ENCODE results near the gene GULP1. TPM values are rescaled to one million over a fixed set of nuclear protein-coding genes. Genes with fewer than 3 reads are reported as not detected.

Gene GULP1
- total RNA-seq, 1 donor from 2014 or later: 30.0 TPM

- H3K4me3 ChIP-seq (ENCODE audit: low read depth, low read length): no peak overlapping the region
- no peak for FAIRE-seq
- no peak for DNase-seq (ENCODE audit: low read depth)
- H3K27me3 ChIP-seq (ENCODE audit: control insufficient read depth, insufficient read depth, low read length): no peaks in the 10 kb centered on the region
- TF ChIP-seq, protein P1, sequence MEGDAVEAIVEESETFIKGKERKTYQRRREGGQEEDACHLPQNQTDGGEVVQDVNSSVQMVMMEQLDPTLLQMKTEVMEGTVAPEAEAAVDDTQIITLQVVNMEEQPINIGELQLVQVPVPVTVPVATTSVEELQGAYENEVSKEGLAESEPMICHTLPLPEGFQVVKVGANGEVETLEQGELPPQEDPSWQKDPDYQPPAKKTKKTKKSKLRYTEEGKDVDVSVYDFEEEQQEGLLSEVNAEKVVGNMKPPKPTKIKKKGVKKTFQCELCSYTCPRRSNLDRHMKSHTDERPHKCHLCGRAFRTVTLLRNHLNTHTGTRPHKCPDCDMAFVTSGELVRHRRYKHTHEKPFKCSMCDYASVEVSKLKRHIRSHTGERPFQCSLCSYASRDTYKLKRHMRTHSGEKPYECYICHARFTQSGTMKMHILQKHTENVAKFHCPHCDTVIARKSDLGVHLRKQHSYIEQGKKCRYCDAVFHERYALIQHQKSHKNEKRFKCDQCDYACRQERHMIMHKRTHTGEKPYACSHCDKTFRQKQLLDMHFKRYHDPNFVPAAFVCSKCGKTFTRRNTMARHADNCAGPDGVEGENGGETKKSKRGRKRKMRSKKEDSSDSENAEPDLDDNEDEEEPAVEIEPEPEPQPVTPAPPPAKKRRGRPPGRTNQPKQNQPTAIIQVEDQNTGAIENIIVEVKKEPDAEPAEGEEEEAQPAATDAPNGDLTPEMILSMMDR (IDR thresholded peaks at IDR 0.05; ENCODE audit: insufficient read depth, low read length, severe bottlenecking): no peak
- H3K36me3 ChIP-seq (ENCODE audit: control insufficient read depth, insufficient read depth, low read length): no peaks in the 10 kb centered on the region
Observed at GRCh38 chr2:188449561-188449960, 157.9 kb downstream of the GULP1 start.

GRCh38 chr2:188449971-188450370 lies 158.3 kb downstream of the GULP1 start:
- no peak for FAIRE-seq
- DNase-seq (ENCODE audit: low read depth): no peak
- TF ChIP-seq, protein P1 (IDR thresholded peaks at IDR 0.05; ENCODE audit: insufficient read depth, low read length, severe bottlenecking): no peak
- Histone ChIP-seq H3K36me3 (ENCODE audit: control insufficient read depth, insufficient read depth, low read length) (no peaks in the 10 kb centered on the region), H3K27me3 (ENCODE audit: control insufficient read depth, insufficient read depth, low read length) (no peaks in the 10 kb centered on the region), H3K4me3 (ENCODE audit: low read depth, low read length) (no peak overlapping the region)

DNA sequence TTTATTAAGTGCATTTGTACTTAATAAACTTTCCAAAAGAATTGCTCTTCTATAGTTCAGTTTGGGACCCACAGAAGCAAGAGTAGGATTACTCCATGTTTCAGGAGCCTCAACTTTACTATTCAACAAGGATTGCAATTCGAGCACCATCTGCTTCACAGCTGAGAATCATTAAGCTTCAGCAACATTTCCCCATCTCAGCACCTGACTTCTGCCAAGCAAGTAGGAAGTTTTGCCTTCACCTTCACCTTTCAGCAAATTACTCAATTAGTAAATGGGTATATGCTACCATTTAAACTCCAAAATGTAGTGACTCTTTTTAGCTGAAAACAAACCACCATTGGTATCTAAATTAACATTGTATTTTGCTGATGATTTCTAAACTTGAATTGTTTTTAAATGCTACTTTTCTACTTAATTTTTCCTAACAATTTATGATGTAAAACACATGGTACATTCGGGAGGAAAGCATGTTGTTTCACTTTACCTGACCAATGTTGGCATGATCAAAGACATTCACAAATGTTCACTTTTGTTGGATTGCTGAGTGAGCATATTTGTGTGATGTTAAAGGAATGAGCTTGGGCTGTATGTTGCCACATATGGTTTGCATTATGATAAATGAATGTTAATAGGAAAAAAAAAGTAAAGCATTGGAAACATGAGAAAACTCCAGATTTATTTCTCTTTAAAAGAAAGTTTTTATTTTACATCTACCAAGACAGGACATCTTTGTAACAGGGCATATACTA lies 159.2 kb downstream of the GULP1 start:
- Histone ChIP-seq H3K4me3 (ENCODE audit: low read depth, low read length) (no peak overlapping the region), H3K36me3 (ENCODE audit: control insufficient read depth, insufficient read depth, low read length) (no peaks in the 10 kb centered on the region), H3K27me3 (ENCODE audit: control insufficient read depth, insufficient read depth, low read length) (no peaks in the 10 kb centered on the region)
- no peak for FAIRE-seq
- TF ChIP-seq, protein P1 (IDR thresholded peaks at IDR 0.05; ENCODE audit: insufficient read depth, low read length, severe bottlenecking): no peak
- no peak for DNase-seq (ENCODE audit: low read depth)

DNA sequence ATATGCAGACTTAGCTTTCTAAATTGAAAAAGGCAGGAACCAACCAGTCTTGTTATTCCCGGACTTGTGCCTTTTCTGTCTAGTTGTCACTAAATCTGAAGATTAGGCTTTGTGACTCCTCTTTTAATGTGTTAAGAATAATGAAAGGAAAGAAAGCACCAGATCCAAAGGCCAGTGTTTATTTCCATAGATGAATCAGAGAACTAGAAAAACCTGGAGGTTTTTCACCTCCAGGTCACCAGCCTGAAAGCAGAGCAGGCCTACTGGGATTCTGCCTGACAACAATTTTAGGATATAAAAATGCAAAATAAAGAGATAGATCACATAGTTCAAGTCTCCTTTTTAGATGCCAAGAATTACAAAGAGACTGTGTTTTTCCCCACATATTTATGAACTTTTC lies 160.4 kb downstream of the GULP1 start:
- no peaks in the 10 kb centered on the region for H3K27me3 ChIP-seq (ENCODE audit: control insufficient read depth, insufficient read depth, low read length)
- no peak for FAIRE-seq
- no peak overlapping the region for H3K4me3 ChIP-seq (ENCODE audit: low read depth, low read length)
- no peak for DNase-seq (ENCODE audit: low read depth)
- TF ChIP-seq, protein P1 (IDR thresholded peaks at IDR 0.05; ENCODE audit: insufficient read depth, low read length, severe bottlenecking): no peak
- no peaks in the 10 kb centered on the region for H3K36me3 ChIP-seq (ENCODE audit: control insufficient read depth, insufficient read depth, low read length)

GRCh38 chr2:188456114-188456909 lies 164.6 kb downstream of the GULP1 start:
- Histone ChIP-seq H3K4me3 (ENCODE audit: low read depth, low read length) (no peak overlapping the region), H3K27me3 (ENCODE audit: control insufficient read depth, insufficient read depth, low read length) (no peaks in the 10 kb centered on the region), H3K36me3 (ENCODE audit: control insufficient read depth, insufficient read depth, low read length) (no peaks in the 10 kb centered on the region)
- TF ChIP-seq, protein P1 (IDR thresholded peaks at IDR 0.05; ENCODE audit: insufficient read depth, low read length, severe bottlenecking): no peak
- no peak for FAIRE-seq
- no peak for DNase-seq (ENCODE audit: low read depth)
